ENCODE measurements around the gene OR51B4. TPM values are rescaled to one million over a fixed set of nuclear protein-coding genes. Genes with fewer than 3 reads are reported as not detected.

OR51B4 gene
- total RNA-seq, 1 experiment from 2014 or later = not detected

GRCh38 chr11:5276697-5277096 is 25.0 kb downstream of the OR51B4 start:
- TF ChIP-seq, protein P1, sequence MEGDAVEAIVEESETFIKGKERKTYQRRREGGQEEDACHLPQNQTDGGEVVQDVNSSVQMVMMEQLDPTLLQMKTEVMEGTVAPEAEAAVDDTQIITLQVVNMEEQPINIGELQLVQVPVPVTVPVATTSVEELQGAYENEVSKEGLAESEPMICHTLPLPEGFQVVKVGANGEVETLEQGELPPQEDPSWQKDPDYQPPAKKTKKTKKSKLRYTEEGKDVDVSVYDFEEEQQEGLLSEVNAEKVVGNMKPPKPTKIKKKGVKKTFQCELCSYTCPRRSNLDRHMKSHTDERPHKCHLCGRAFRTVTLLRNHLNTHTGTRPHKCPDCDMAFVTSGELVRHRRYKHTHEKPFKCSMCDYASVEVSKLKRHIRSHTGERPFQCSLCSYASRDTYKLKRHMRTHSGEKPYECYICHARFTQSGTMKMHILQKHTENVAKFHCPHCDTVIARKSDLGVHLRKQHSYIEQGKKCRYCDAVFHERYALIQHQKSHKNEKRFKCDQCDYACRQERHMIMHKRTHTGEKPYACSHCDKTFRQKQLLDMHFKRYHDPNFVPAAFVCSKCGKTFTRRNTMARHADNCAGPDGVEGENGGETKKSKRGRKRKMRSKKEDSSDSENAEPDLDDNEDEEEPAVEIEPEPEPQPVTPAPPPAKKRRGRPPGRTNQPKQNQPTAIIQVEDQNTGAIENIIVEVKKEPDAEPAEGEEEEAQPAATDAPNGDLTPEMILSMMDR (conservative IDR thresholded peaks at IDR 0.05) = no peak

More at GRCh38 chr11:5276697-5277096, 25.0 kb downstream of the OR51B4 start:
- WGBS (ENCODE audit: extremely low coverage, insufficient read length, low lambda C conversion rate) = no CpG with 5 or more reads among the region's 2 CpGs
- Histone ChIP-seq H3K9me3 (ENCODE audit: control insufficient read depth, low read depth, low read length) (no peaks in the 10 kb centered on the region), H2BK15ac (ENCODE audit: low read depth, low read length) (no peak overlapping the region), H3K9ac (ENCODE audit: extremely low read depth, insufficient read length, low read length) (no peak overlapping the region), H3K4me2 (ENCODE audit: insufficient read depth, insufficient read length, low read length) (no peak overlapping the region), H3K79me2 (ENCODE audit: insufficient read depth, low read length) (no peaks in the 10 kb centered on the region), H3K4ac (ENCODE audit: low read depth, low read length) (no peak overlapping the region), H2BK12ac (ENCODE audit: insufficient read length, low read depth, low read length) (no peak overlapping the region), H2BK5ac (ENCODE audit: insufficient read length, low read length) (no peak overlapping the region), H4K5ac (ENCODE audit: insufficient read length, low read depth, low read length) (no peak overlapping the region), H3K23ac (ENCODE audit: insufficient read length, low read depth, low read length) (no peak overlapping the region), H2BK120ac (ENCODE audit: low read depth, low read length, poor library complexity, severe bottlenecking) (no peak overlapping the region), H3K4me1 (ENCODE audit: insufficient read depth, low read length) (no peaks in the 10 kb centered on the region), H3K79me1 (ENCODE audit: insufficient read depth, low read depth, low read length, poor library complexity, severe bottlenecking) (no peaks in the 10 kb centered on the region), H3K27ac (ENCODE audit: insufficient read length, low read depth, low read length) (no peak overlapping the region), H2BK20ac (ENCODE audit: low read depth, low read length, poor library complexity, severe bottlenecking) (no peak overlapping the region), H4K20me1 (ENCODE audit: control insufficient read depth, insufficient read depth, insufficient read length) (no peaks in the 10 kb centered on the region), H3K14ac (ENCODE audit: insufficient read depth, low read length) (no peak overlapping the region), H3K56ac (ENCODE audit: insufficient read length, low read depth, low read length) (no peak overlapping the region), H2AFZ (ENCODE audit: low read length) (no peak overlapping the region), H3K18ac (ENCODE audit: insufficient read length, low read depth, low read length) (no peak overlapping the region), H4K91ac (ENCODE audit: insufficient read length, low read depth, low read length) (no peak overlapping the region), H3T11ph (ENCODE audit: low read length) (no peak overlapping the region), H4K8ac (replicated peaks; ENCODE audit: insufficient read length, low read depth, low read length) (no peak overlapping the region), H3K27me3 (ENCODE audit: insufficient read depth, low read length) (no peaks in the 10 kb centered on the region), H3K23me2 (ENCODE audit: insufficient read length, low read depth, low read length, poor library complexity, severe bottlenecking) (no peaks in the 10 kb centered on the region), H2AK5ac (ENCODE audit: insufficient read length, low read length) (no peak overlapping the region)
- Mint-ChIP-seq H3K4me1 (peaks cover 10 to 13% of the 10 kb centered on the region in 2 experiments), H3K27ac (no peak overlapping the region), H3K27me3 (ENCODE audit: low read depth) (no peaks in the 10 kb centered on the region), H3K36me3 (ENCODE audit: insufficient read depth in 1 of 3, low read depth in 3 of 3) (no peaks in the 10 kb centered on the region), H3K4me3 (no peak overlapping the region), H3K9me3 (no peaks in the 10 kb centered on the region)
- no peak for DNase-seq

Data from H9 (cell line).